Medulla oblongata (tissue), 1 donor: ENCODE data around the gene TMEM243.

Experiments
- DNase-seq: peaks from one replicate; pipeline ENCODE4 v3.0.0-alpha.2; 2015; ENCODE audit errors: extremely low spot score

TMEM243 gene

DNA sequence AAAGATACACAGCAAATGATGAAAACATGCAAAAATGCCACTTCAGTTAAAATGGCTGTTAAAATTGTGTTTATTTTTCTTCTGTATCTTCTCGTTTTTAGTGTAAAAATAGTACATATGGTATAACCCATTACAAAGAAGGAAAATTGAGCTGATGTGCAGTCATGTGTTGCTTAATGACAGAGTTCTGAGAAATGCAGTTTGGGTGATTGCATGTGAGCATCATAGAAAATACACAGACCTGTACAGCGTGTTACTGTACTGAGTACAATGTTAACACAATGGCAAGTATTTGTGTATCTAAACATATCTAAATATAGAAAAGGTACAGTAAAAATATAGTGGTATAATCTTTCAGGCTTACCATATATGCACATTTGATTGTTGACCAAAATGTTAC is 60.0 kb downstream of the TMEM243 start:
- DNase-seq, result no peak

DNA sequence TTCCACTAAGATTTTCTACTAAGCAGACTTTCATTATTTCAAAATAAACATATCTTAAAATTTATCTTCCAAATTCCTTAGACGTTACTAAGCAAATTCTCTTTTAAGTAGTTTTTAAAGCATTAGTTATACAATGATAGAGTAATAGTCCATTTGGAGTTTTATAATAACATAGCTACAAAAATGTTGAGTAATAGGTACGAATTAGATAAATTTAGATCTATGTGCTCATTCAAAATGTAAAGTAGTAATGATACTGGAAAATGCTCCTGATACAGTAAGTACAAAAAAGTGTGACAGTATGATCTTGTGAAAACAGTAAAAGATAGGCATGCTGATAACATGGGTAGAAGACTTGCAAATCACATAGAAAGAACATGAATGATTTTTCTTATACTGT is 62.8 kb downstream of the TMEM243 start:
- no peak for DNase-seq

GRCh38 chr7:87155788-87156187 is 63.7 kb downstream of the TMEM243 start:
- DNase-seq, result no peak

DNA sequence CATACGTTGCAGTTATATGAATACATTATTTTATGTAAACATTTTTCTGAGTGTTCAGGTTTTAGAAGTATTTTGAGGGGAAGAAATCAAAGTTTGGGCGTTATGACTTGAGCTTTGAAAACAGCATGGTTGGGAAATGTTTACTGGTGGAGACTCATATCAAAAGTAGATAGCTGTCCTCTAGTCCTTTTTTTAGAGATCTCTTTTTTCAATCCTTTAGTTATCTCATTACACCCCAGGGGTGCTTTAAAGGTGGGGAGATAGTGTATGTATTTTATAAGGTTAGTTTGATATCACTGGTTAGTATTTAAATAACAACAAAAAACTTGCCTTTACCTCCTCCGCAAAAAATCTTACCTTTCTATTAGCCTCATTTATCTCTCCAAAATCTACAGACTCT is 65.0 kb downstream of the TMEM243 start:
- DNase-seq, result no peak

DNA sequence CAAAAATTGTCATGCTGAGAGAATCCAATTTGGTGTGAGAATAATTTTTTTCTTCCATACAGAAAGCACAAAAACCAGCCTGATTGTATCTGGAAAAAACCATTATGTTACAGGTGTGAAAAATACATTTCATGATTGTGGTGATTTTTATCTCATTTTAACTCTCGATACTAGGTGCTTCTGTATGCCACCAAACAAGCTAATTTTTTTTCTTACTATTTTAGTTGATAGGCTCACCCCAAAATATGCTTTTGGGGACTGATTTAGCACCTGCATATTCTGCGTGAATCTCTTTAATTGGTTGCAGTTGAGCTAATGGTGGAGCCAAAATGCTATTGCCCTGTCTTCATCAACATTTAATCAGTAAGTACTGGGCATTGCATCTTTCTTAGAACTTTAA is 65.4 kb downstream of the TMEM243 start:
- DNase-seq, result no peak

- peak; percentile 45 for DNase-seq
These were observed 66.5 kb downstream of the TMEM243 start for GRCh38 chr7:87152897-87153641.

- DNase-seq, result peak; percentile 97
These were observed 67.2 kb downstream of the TMEM243 start, which contains the start of gene DMTF1 for GRCh38 chr7:87152112-87152896. Gene DMTF1 (plus strand): TSS chr7:87152453. CDS start chr7:87164942, 12,489 bp downstream.

DNA sequence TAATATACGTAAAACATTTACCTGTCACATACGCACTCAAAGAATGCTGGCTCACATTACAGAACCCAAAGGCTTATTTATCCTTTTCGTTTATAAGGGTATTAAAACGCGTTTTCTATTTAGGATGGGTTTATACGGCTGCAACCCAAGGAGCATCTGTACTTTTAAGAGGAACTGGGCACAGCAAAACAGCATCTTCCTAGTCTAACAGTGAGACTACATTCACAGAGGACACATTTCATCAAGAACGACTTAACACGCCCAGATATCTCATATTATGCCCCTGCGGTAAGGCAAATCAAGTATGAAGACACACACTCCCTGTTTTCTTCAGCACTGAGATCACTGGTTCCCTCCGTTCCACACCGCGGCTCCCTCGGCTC is 67.8 kb downstream of the TMEM243 start:
- DNase-seq, result no peak

- DNase-seq, result peak; percentile 13
These were observed 68.4 kb downstream of the TMEM243 start for GRCh38 chr7:87151002-87151728.

DNA sequence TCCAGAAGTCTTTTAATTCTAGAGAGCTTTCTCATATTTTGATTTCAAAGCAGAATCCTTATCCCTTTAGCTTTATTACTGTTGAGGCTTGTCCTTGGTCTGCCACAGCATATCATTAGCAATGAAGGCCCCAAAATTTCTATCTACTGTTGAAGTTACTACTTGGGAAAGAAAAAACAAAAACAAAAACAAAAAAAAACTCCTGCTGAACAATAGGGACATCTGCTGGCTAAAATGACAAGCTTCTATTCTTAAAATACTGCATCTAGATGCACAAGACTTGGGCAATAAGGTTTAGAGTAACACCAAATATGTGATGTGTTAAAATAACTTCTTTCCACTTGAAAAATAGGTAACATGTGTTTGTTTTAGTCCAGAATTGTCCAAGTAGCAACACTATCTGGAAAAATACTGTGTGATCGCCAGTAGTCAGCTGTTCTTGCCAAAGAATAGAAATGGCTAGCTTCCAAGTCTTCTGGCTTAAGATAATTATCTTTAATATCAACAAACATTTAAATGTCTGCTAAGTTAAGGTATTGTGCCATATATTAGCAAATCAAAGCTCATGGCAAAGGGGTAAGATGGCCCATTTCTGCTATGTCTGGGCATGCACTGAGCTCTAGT is 71.1 kb downstream of the TMEM243 start:
- DNase-seq, result peak; percentile 63

- no peak for DNase-seq
These were observed 72.0 kb downstream of the TMEM243 start for GRCh38 chr7:87147500-87147899.

- DNase-seq, result no peak
These were observed 72.7 kb downstream of the TMEM243 start for GRCh38 chr7:87146740-87147386.
